Panc1 (cell line): ENCODE measurements around the gene ADGRB3. TPM values are rescaled to one million over a fixed set of nuclear protein-coding genes. Genes with fewer than 3 reads are reported as not detected.

Source experiments
- ATAC-seq: fragments of 200-7000 bp; cut with Tn5 transposase; 2 replicates; pipeline ENCODE4 v1.9.1; 2020; ENCODE audit warnings: mild to moderate bottlenecking, moderate library complexity
- BruUV-seq: library from RNA; stranded (reverse); fragments of 400-500 nt; replicated peaks from 2 replicates; lab custom pipeline; 2021; lab: Mats Ljungman, UMichigan
- CTCF ChIA-PET: fragments of 300-600 bp; sonication (Branson Sonifier 250); formaldehyde crosslinking; loops from one replicate; lab custom pipeline; 2022; ENCODE audit warnings: antibody characterized with exemption; lab: Charles Lee
- POLR2A ChIA-PET: fragments of 300-600 bp; sonication (Branson Sonifier 250); formaldehyde crosslinking; loops from one replicate; lab custom pipeline; 2022; ENCODE audit warnings: antibody characterized with exemption; lab: Charles Lee
- DNase-seq: peaks from one replicate; pipeline ENCODE4 v3.0.0-alpha.2; 2010; ENCODE audit warnings: low read depth, low spot score
- H3K27ac ChIP-seq: 2 replicates; pipeline ENCODE4 v1.5.1; 2011; ENCODE audit warnings: mild to moderate bottlenecking, low read length, inconsistent platforms
- H3K27me3 ChIP-seq: fragments of 200-500 bp; sonication (Bioruptor generic); 2 replicates; pipeline ENCODE4 v1.6.0; 2014; ENCODE audit warnings: low read length, inconsistent platforms; ENCODE audit not compliant: control insufficient read depth, insufficient read depth
- H3K36me3 ChIP-seq: fragments of 200-500 bp; sonication (Bioruptor generic); 2 replicates; pipeline ENCODE4 v1.5.1; 2014; ENCODE audit warnings: inconsistent platforms, mild to moderate bottlenecking, low read length, moderate library complexity; ENCODE audit not compliant: control insufficient read depth, insufficient read depth
- H3K4me1 ChIP-seq: 2 replicates; pipeline ENCODE4 v1.5.1; 2011; ENCODE audit warnings: inconsistent platforms, mild to moderate bottlenecking, low read length, moderate library complexity; ENCODE audit not compliant: control insufficient read depth, insufficient read depth
- H3K4me3 ChIP-seq, 2 experiments: 2 replicates each; pipeline ENCODE4 v1.5.1; 2011 to 2012; ENCODE audit warnings: low read depth in 2 of 2, low read length in 2 of 2, mild to moderate bottlenecking in 2 of 2, inconsistent platforms in 1 of 2, moderate library complexity in 1 of 2
- H3K9me3 ChIP-seq: fragments of 200-500 bp; sonication (Bioruptor generic); 2 replicates; pipeline ENCODE4 v1.5.1; 2014; ENCODE audit warnings: low read depth, mild to moderate bottlenecking, inconsistent platforms, low read length, moderate library complexity; ENCODE audit not compliant: control insufficient read depth, insufficient read depth
- POLR2AphosphoS5 ChIP-seq: IDR thresholded peaks from 2 replicates; pipeline ENCODE4 v1.6.1; 2012; ENCODE audit warnings: mild to moderate bottlenecking, low read depth, low read length, moderate library complexity
- REST ChIP-seq, 2 experiments: IDR thresholded peaks; 2 replicates each; pipeline ENCODE4 v1.6.1; 2011 to 2012; ENCODE audit warnings: low read depth in 2 of 2, control low read depth in 1 of 2, low read length in 1 of 2, mild to moderate bottlenecking in 1 of 2, moderate library complexity in 1 of 2; ENCODE audit not compliant: insufficient read depth in 1 of 2
- SIN3A ChIP-seq: IDR thresholded peaks from 2 replicates; pipeline ENCODE4 v1.6.1; 2012; ENCODE audit warnings: low read depth, mild to moderate bottlenecking, low read length, moderate library complexity, borderline replicate concordance; ENCODE audit not compliant: insufficient read depth
- TCF7L2 ChIP-seq: IDR thresholded peaks from 2 replicates; pipeline ENCODE4 v1.6.1; 2011; ENCODE audit warnings: mild to moderate bottlenecking, low read depth, low read length, inconsistent platforms
- in situ Hi-C: cut with HindIII; loops from 2 replicates; pipeline ENCODE4 v1.10.0; 2016; ENCODE audit warnings: low sequenced_read_pairs, low pct_unique_long_range_greater_than_20kb
- intact Hi-C: fragments of 100-400 bp; cut with micrococcal nuclease; formaldehyde crosslinking; loops from one replicate; pipeline ENCODE4 v1.10.0; 2022; ENCODE audit not compliant: unreplicated experiment
- total RNA-seq: library from RNA; stranded (reverse); gene quantifications from one replicate; pipeline ENCODE4 v1.2.1, GENCODE V29; 2021; ENCODE audit not compliant: unreplicated experiment
- TF ChIP-seq, protein P1 (sequence below): fragments of 450-650 bp; IDR thresholded peaks from 2 replicates; pipeline ENCODE4 v1.5.1; 2017; ENCODE audit warnings: mild to moderate bottlenecking

Gene ADGRB3
- total RNA-seq, 1 experiment from 2014 or later, result 0.10 TPM

DNA sequence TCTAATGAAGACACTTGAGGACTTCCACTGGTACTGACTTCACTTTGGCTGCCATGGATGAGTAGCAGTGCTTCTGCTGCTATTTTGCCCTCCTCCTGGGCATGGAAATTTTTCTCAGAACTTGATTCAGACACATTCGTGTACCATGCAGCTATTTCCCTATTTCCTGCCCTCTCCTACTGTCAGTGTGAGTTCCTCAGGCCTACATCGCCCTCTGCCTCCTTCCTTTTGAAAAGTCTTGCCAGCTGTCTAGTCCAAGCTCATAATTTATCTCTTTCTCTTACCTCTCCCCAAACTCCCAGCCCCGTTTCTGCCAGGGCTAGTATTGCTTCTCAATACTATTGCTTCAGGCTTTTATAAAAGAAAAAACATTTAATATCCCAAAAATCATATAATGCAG is 470.2 kb downstream of the ADGRB3 start:
- H3K36me3 ChIP-seq, result no peaks in the 10 kb centered on the region
- H3K4me1 ChIP-seq, result no peaks in the 10 kb centered on the region
- POLR2A ChIA-PET, result no interaction called here
- in situ Hi-C loops, result no loop called here
- no TSS peak for BruUV-seq
- no peaks in the 10 kb centered on the region for H3K27me3 ChIP-seq
- no peaks in the 10 kb centered on the region for H3K9me3 ChIP-seq
- DNase-seq, result no peak
- CTCF ChIA-PET, result no interaction called here
- no peak overlapping the region for H3K4me3 ChIP-seq
- H3K27ac ChIP-seq, result no peak overlapping the region
- TF ChIP-seq REST (IDR thresholded peaks at IDR 0.05; ENCODE audit: insufficient read depth in 1 of 2, low read depth in 2 of 2, low read length in 1 of 2) (no peak), POLR2AphosphoS5 (no peak), TCF7L2 (no peak), SIN3A (no peak)
- TF ChIP-seq, protein P1, sequence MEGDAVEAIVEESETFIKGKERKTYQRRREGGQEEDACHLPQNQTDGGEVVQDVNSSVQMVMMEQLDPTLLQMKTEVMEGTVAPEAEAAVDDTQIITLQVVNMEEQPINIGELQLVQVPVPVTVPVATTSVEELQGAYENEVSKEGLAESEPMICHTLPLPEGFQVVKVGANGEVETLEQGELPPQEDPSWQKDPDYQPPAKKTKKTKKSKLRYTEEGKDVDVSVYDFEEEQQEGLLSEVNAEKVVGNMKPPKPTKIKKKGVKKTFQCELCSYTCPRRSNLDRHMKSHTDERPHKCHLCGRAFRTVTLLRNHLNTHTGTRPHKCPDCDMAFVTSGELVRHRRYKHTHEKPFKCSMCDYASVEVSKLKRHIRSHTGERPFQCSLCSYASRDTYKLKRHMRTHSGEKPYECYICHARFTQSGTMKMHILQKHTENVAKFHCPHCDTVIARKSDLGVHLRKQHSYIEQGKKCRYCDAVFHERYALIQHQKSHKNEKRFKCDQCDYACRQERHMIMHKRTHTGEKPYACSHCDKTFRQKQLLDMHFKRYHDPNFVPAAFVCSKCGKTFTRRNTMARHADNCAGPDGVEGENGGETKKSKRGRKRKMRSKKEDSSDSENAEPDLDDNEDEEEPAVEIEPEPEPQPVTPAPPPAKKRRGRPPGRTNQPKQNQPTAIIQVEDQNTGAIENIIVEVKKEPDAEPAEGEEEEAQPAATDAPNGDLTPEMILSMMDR, result peak; percentile 11; the same call in 1 of the 2 replicates
- no peak for ATAC-seq
- intact Hi-C loops, result no loop called here

DNA sequence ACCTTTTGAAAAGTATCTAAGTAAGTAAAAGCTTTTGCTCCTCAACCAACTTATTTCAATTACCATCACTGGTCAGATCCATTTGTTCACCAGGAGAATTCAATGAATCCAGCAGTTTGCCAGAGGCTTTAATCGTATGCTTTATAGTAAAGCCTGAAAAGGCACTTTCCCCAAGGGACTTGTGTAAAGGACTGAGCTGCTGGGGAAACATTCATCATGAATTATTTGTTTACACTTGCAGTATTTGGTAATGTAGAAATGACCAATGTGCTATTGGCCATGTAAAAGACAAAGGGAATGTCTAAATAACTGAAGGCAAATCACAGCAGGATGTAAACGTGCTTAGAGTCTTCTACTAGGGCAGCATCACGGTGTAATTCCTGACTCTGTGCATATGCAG is 471.4 kb downstream of the ADGRB3 start:
- ChIA-PET POLR2A (no interaction called here), CTCF (no interaction called here)
- no peaks in the 10 kb centered on the region for H3K27me3 ChIP-seq
- H3K27ac ChIP-seq, result no peak overlapping the region
- intact Hi-C loops, result no loop called here
- TF ChIP-seq REST (IDR thresholded peaks at IDR 0.05; ENCODE audit: insufficient read depth in 1 of 2, low read depth in 2 of 2, low read length in 1 of 2) (no peak), POLR2AphosphoS5 (no peak)
- TF ChIP-seq, protein P1, result no peak
- no peaks in the 10 kb centered on the region for H3K36me3 ChIP-seq
- DNase-seq (no peak), ATAC-seq (no peak)
- in situ Hi-C loops, result no loop called here
- H3K4me3 ChIP-seq, result no peak overlapping the region
- no TSS peak for BruUV-seq
- no peaks in the 10 kb centered on the region for H3K4me1 ChIP-seq
- H3K9me3 ChIP-seq, result no peaks in the 10 kb centered on the region
